ENCODE data around the gene RCSD1.

The RCSD1 gene

DNA sequence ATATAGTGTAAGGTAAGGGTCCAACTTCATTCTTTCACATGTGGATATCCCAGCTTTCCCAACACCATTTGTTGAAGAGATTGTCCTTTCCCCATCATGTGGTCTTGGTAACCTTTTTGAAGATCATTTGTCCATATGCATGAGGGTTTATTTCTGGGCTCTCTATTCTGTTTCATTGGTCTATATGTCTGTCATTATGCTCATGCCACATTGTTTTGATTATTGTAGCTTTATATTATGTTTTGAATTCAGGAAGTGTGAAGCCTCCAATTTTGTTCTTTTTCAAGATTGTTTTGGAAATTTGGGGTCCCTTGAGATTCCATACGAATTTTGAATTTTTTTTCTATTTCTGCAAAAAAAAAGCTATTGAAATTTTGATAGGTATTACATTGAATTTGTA is 15.2 kb upstream of the RCSD1 start:
- Histone ChIP-seq H3K36me3 (ENCODE audit: insufficient read depth) (no peaks in the 10 kb centered on the region), H3K4me1 (ENCODE audit: low read depth, poor library complexity, severe bottlenecking) (peaks cover 21% of the 10 kb centered on the region)

DNA sequence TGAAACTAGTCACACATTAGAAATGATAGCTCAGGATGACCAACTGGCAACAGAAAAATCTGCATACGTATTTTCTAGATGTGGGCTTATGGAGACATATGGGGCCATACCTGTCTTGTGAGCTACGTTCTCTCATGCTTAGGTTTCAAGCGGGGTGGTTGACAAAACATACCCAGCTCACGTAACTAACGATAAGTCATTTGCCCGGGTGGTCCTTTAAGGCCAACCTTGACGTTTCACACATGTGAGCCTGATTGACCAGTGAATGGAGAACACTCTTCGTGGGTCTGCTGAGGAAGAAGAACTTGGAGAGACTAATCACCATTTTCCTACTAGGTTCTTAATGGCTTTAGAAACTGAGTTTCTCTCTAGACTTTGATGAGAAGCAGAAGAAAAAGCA is 13.5 kb upstream of the RCSD1 start:
- no peaks in the 10 kb centered on the region for H3K79me2 ChIP-seq (ENCODE audit: insufficient read depth, low read depth)
- H2AFZ ChIP-seq (ENCODE audit: low read depth) = no peak overlapping the region
- H3K9ac ChIP-seq = no peak overlapping the region
- H3K4me2 ChIP-seq = no peak overlapping the region
- H4K20me1 ChIP-seq (ENCODE audit: insufficient read depth) = no peaks in the 10 kb centered on the region
- H3K4me3 ChIP-seq (IDR thresholded peaks at IDR 0.05; ENCODE audit: insufficient read depth, low read depth, low read length) = no peak overlapping the region
- no peaks in the 10 kb centered on the region for H3K27me3 ChIP-seq (ENCODE audit: insufficient read depth, low read depth)
- no peaks in the 10 kb centered on the region for H3K36me3 ChIP-seq (ENCODE audit: insufficient read depth)
- no peak overlapping the region for H3K27ac ChIP-seq
- peaks cover 20% of the 10 kb centered on the region for H3K4me1 ChIP-seq (ENCODE audit: low read depth, poor library complexity, severe bottlenecking)
- TF ChIP-seq, protein P1, sequence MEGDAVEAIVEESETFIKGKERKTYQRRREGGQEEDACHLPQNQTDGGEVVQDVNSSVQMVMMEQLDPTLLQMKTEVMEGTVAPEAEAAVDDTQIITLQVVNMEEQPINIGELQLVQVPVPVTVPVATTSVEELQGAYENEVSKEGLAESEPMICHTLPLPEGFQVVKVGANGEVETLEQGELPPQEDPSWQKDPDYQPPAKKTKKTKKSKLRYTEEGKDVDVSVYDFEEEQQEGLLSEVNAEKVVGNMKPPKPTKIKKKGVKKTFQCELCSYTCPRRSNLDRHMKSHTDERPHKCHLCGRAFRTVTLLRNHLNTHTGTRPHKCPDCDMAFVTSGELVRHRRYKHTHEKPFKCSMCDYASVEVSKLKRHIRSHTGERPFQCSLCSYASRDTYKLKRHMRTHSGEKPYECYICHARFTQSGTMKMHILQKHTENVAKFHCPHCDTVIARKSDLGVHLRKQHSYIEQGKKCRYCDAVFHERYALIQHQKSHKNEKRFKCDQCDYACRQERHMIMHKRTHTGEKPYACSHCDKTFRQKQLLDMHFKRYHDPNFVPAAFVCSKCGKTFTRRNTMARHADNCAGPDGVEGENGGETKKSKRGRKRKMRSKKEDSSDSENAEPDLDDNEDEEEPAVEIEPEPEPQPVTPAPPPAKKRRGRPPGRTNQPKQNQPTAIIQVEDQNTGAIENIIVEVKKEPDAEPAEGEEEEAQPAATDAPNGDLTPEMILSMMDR (conservative IDR thresholded peaks at IDR 0.05; ENCODE audit: low read depth, low read length) = no peak

More for the DNA sequence above, 15.2 kb upstream of the RCSD1 start:
- Histone ChIP-seq H2AFZ (ENCODE audit: low read depth) (no peak overlapping the region), H3K4me2 (no peak overlapping the region), H4K20me1 (ENCODE audit: insufficient read depth) (no peaks in the 10 kb centered on the region), H3K27ac (no peak overlapping the region), H3K9ac (no peak overlapping the region), H3K4me3 (IDR thresholded peaks at IDR 0.05; ENCODE audit: insufficient read depth, low read depth, low read length) (no peak overlapping the region), H3K27me3 (ENCODE audit: insufficient read depth, low read depth) (no peaks in the 10 kb centered on the region), H3K79me2 (ENCODE audit: insufficient read depth, low read depth) (no peaks in the 10 kb centered on the region)
- TF ChIP-seq, protein P1 (conservative IDR thresholded peaks at IDR 0.05; ENCODE audit: low read depth, low read length) = no peak

DNA sequence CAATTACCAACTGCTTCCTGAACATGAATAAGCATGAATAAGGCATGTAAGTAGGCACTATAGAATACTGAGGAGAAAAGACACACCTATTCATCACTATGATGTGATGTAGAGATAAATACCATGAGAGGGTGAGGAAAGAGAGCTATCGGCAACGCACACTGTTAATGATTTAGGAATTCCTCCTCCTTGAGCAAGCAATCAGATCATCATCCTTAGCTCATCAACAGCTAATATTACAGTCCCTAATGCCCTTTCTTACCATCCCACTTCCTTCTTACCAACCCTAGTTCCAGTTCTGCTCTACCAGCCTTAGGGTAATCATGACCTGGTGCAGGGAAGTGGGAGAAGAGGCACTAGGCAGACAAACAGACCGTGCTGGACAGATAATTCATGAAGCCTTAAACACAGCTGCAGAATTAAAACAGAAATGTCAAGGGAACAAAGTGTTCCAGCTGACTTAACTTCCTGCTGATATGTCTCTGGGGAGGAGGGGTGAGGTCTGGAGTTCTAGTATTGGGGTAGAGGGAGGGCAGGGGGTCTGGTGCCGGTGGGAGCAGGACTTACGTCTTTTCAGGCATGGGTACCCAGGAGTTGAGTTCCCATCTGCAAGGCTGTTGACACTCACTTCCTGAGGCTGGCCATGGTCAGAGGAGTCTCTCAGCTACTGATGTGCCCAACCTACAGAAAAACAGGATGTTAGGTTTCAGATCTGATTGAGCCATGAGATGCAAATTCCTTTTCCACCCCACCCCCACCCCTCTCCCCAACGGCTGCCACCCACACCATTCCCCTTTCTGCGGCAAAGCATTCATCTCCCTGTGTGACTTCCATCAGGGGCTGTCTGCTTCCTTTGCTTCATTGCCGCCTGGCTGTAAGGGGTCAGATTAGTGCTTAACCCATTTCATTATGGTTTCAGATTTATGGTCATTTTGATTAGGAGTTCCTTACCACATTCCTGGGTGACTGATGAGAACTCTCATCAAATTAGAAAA is 12.6 kb upstream of the RCSD1 start:
- TF ChIP-seq, protein P1 (conservative IDR thresholded peaks at IDR 0.05; ENCODE audit: low read depth, low read length) = no peak
- Histone ChIP-seq H3K36me3 (ENCODE audit: insufficient read depth) (no peaks in the 10 kb centered on the region), H3K9ac (no peak overlapping the region), H3K4me1 (ENCODE audit: low read depth, poor library complexity, severe bottlenecking) (peaks cover 16% of the 10 kb centered on the region), H3K27ac (no peak overlapping the region), H3K79me2 (ENCODE audit: insufficient read depth, low read depth) (no peaks in the 10 kb centered on the region), H3K4me2 (peak overlapping the region; percentile 10; the same call in 1 of the 2 replicates), H3K4me3 (IDR thresholded peaks at IDR 0.05; ENCODE audit: insufficient read depth, low read depth, low read length) (no peak overlapping the region), H4K20me1 (ENCODE audit: insufficient read depth) (no peaks in the 10 kb centered on the region), H3K27me3 (ENCODE audit: insufficient read depth, low read depth) (no peaks in the 10 kb centered on the region), H2AFZ (ENCODE audit: low read depth) (peak overlapping the region; percentile 48)

DNA sequence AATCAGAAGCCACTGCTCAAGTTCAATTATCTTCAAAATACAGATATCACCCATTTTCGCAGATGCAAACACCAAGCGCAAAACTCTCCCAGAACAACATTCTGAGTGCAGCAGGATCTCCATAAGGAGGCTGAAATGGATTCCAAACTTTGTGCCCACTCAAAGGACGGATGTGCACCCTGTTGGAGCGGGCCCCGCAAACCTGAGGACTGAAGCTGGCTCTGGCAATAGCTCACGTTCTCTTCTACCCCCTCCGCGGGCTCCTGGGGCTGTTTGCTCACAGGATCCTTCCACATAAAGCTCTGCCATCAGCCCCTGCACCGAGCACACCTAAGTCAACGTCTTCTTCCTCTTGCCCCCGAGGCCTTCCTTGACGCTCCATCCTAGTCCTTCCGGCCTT is 11.7 kb upstream of the RCSD1 start:
- TF ChIP-seq, protein P1 (conservative IDR thresholded peaks at IDR 0.05; ENCODE audit: low read depth, low read length) = no peak

More for the DNA sequence above, 11.7 kb upstream of the RCSD1 start:
- Histone ChIP-seq H3K4me2 (no peak overlapping the region), H3K36me3 (ENCODE audit: insufficient read depth) (no peaks in the 10 kb centered on the region), H4K20me1 (ENCODE audit: insufficient read depth) (no peaks in the 10 kb centered on the region), H3K27ac (no peak overlapping the region), H3K9ac (no peak overlapping the region), H3K79me2 (ENCODE audit: insufficient read depth, low read depth) (no peaks in the 10 kb centered on the region), H3K4me3 (IDR thresholded peaks at IDR 0.05; ENCODE audit: insufficient read depth, low read depth, low read length) (no peak overlapping the region), H2AFZ (ENCODE audit: low read depth) (no peak overlapping the region), H3K27me3 (ENCODE audit: insufficient read depth, low read depth) (no peaks in the 10 kb centered on the region), H3K4me1 (ENCODE audit: low read depth, poor library complexity, severe bottlenecking) (peaks cover 16% of the 10 kb centered on the region)
